Muscle of back (tissue), 13 donors: ENCODE results near the gene RNF150. TPM values are rescaled to one million over a fixed set of nuclear protein-coding genes. Genes with fewer than 3 reads are reported as not detected.
"Not testable (repeated sequence)": the region's sequence is repeated elsewhere in the genome, so short reads cannot be mapped to it uniquely, and the experiment has no call there.

ENCODE experiments used
- DNase-seq, 3 donors: peaks; one replicate each; pipeline versions ENCODE4 v3.0.0 to v3.0.0-alpha.2; 2013
- long read RNA-seq, 9 donors: transcript quantifications; one replicate each; lab custom pipeline, GENCODE V29; 2026
- polyA plus RNA-seq, 10 donors: library from polyadenylated mRNA; unstranded; fragments of 120-200 nt; gene quantifications; one replicate each; pipeline ENCODE4 v1.2.1, GENCODE V29; 2013; ENCODE audit not compliant: insufficient read length in 10 of 10

Gene RNF150
- 10 to 100 TPM; 30.4 to 43.4 (median 38.0) TPM for polyA plus RNA-seq
- long read RNA-seq, donor 1, full-length matches to known transcripts: 7 of 7 reads
- long read RNA-seq, donor 1, partial matches to known transcripts: 0 of 7 reads
- long read RNA-seq, donor 1, other reads (novel, unspliced or antisense): 0 of 7 reads
- long read RNA-seq, donor 2, full-length matches to known transcripts: 3 of 3 reads
- long read RNA-seq, donor 2, partial matches to known transcripts: 0 of 3 reads
- long read RNA-seq, donor 2, other reads (novel, unspliced or antisense): 0 of 3 reads
- long read RNA-seq, donor 3: 0 reads
- long read RNA-seq, donor 4: 0 reads
- long read RNA-seq, donor 5, full-length matches to known transcripts: 6 of 21 reads
- long read RNA-seq, donor 5, partial matches to known transcripts: 15 of 21 reads
- long read RNA-seq, donor 5, other reads (novel, unspliced or antisense): 0 of 21 reads
- long read RNA-seq, donor 6, full-length matches to known transcripts: 3 of 3 reads
- long read RNA-seq, donor 6, partial matches to known transcripts: 0 of 3 reads
- long read RNA-seq, donor 6, other reads (novel, unspliced or antisense): 0 of 3 reads
- long read RNA-seq, donor 7, full-length matches to known transcripts: 5 of 5 reads
- long read RNA-seq, donor 7, partial matches to known transcripts: 0 of 5 reads
- long read RNA-seq, donor 7, other reads (novel, unspliced or antisense): 0 of 5 reads
- long read RNA-seq, donor 8, full-length matches to known transcripts: 1 of 1 reads
- long read RNA-seq, donor 8, partial matches to known transcripts: 0 of 1 reads
- long read RNA-seq, donor 8, other reads (novel, unspliced or antisense): 0 of 1 reads
- long read RNA-seq, donor 9, full-length matches to known transcripts: 2 of 2 reads
- long read RNA-seq, donor 9, partial matches to known transcripts: 0 of 2 reads
- long read RNA-seq, donor 9, other reads (novel, unspliced or antisense): 0 of 2 reads

- DNase-seq: peak; percentile 95 to 97 (median 96)
These were observed at the start of gene RNF150 for GRCh38 chr4:141133146-141133998. Gene RNF150 (minus strand): TSS chr4:141133469.

GRCh38 chr4:141180991-141181761 is 47.9 kb upstream of the RNF150 start:
- DNase-seq: no peak

- DNase-seq: no peak
These were observed 46.5 kb upstream of the RNF150 start for GRCh38 chr4:141179474-141180373.

GRCh38 chr4:141177171-141177570 is 43.9 kb upstream of the RNF150 start:
- no peak for DNase-seq

- DNase-seq: no peak
These were observed 41.2 kb upstream of the RNF150 start for GRCh38 chr4:141174457-141174856.

- DNase-seq: no peak
These were observed 37.4 kb upstream of the RNF150 start for GRCh38 chr4:141170671-141171070.

GRCh38 chr4:141169391-141169790 is 36.1 kb upstream of the RNF150 start:
- DNase-seq: no peak

- not testable (repeated sequence) for DNase-seq
These were observed 31.7 kb upstream of the RNF150 start for GRCh38 chr4:141165001-141165400.

GRCh38 chr4:141159027-141159426 is 25.8 kb upstream of the RNF150 start:
- DNase-seq: no peak

- DNase-seq: peak in 2 of 3 donors; percentile 33 to 42
These were observed 24.9 kb upstream of the RNF150 start for GRCh38 chr4:141158219-141158618.

- no peak for DNase-seq
These were observed 22.3 kb upstream of the RNF150 start for GRCh38 chr4:141155586-141155985.

- no peak for DNase-seq
These were observed 21.5 kb upstream of the RNF150 start for GRCh38 chr4:141154725-141155124.

- DNase-seq: no peak
These were observed 20.7 kb upstream of the RNF150 start for GRCh38 chr4:141153751-141154510.

- DNase-seq: no peak
These were observed 10.9 kb upstream of the RNF150 start for GRCh38 chr4:141144207-141144606.

GRCh38 chr4:141142423-141142822 is 9.2 kb upstream of the RNF150 start:
- no peak for DNase-seq

- DNase-seq: peak; percentile 67 to 88 (median 69)
These were observed 7.3 kb upstream of the RNF150 start for GRCh38 chr4:141140391-141141200.
